ENCODE results near the gene SORCS2.

The SORCS2 gene

GRCh38 chr4:7661846-7662506 lies 469.6 kb downstream of the SORCS2 start:
- no peak for TF ChIP-seq CTCF (IDR thresholded peaks at IDR 0.05; ENCODE audit: low read depth, low read length)
- Histone ChIP-seq H3K9me3 (no peaks in the 10 kb centered on the region), H3K27me3 (no peaks in the 10 kb centered on the region), H3K36me3 (no peaks in the 10 kb centered on the region), H3K4me1 (no peaks in the 10 kb centered on the region), H3K4me3 (ENCODE audit: low read depth, low read length) (no peak overlapping the region)
- no peak for DNase-seq

- Histone ChIP-seq H3K4me1 (no peaks in the 10 kb centered on the region), H3K36me3 (no peaks in the 10 kb centered on the region), H3K4me3 (ENCODE audit: low read depth, low read length) (no peak overlapping the region), H3K9me3 (no peaks in the 10 kb centered on the region), H3K27me3 (no peaks in the 10 kb centered on the region)
- no peak for DNase-seq
- TF ChIP-seq CTCF (IDR thresholded peaks at IDR 0.05; ENCODE audit: low read depth, low read length) = no peak
Observed at GRCh38 chr4:7662507-7662846, 470.1 kb downstream of the SORCS2 start.

- DNase-seq = no peak
- no peaks in the 10 kb centered on the region for H3K27me3 ChIP-seq
- H3K36me3 ChIP-seq = no peaks in the 10 kb centered on the region
- H3K4me1 ChIP-seq = no peaks in the 10 kb centered on the region
- H3K9me3 ChIP-seq = no peaks in the 10 kb centered on the region
- no peak overlapping the region for H3K4me3 ChIP-seq (ENCODE audit: low read depth, low read length)
- TF ChIP-seq CTCF (IDR thresholded peaks at IDR 0.05; ENCODE audit: low read depth, low read length) = no peak
Observed at GRCh38 chr4:7663075-7663541, 470.8 kb downstream of the SORCS2 start.

- H3K27me3 ChIP-seq = no peaks in the 10 kb centered on the region
- H3K4me1 ChIP-seq = no peaks in the 10 kb centered on the region
- no peak overlapping the region for H3K4me3 ChIP-seq (ENCODE audit: low read depth, low read length)
- no peaks in the 10 kb centered on the region for H3K36me3 ChIP-seq
- no peak for DNase-seq
- no peaks in the 10 kb centered on the region for H3K9me3 ChIP-seq
- no peak for TF ChIP-seq CTCF (IDR thresholded peaks at IDR 0.05; ENCODE audit: low read depth, low read length)
Observed at GRCh38 chr4:7664106-7664505, 471.8 kb downstream of the SORCS2 start.

- TF ChIP-seq CTCF (IDR thresholded peaks at IDR 0.05; ENCODE audit: low read depth, low read length) = no peak
- no peaks in the 10 kb centered on the region for H3K27me3 ChIP-seq
Observed at GRCh38 chr4:7665321-7665720, 473.0 kb downstream of the SORCS2 start.

GRCh38 chr4:7666011-7666410 lies 473.7 kb downstream of the SORCS2 start:
- no peak overlapping the region for H3K4me3 ChIP-seq (ENCODE audit: low read depth, low read length)
- no peaks in the 10 kb centered on the region for H3K9me3 ChIP-seq
- H3K36me3 ChIP-seq = no peaks in the 10 kb centered on the region
- DNase-seq = no peak
- TF ChIP-seq CTCF (IDR thresholded peaks at IDR 0.05; ENCODE audit: low read depth, low read length) = no peak
- H3K27me3 ChIP-seq = no peaks in the 10 kb centered on the region
- H3K4me1 ChIP-seq = no peaks in the 10 kb centered on the region

More at GRCh38 chr4:7665321-7665720, 473.0 kb downstream of the SORCS2 start:
- H3K36me3 ChIP-seq = no peaks in the 10 kb centered on the region
- DNase-seq = no peak
- H3K4me1 ChIP-seq = no peaks in the 10 kb centered on the region
- no peak overlapping the region for H3K4me3 ChIP-seq (ENCODE audit: low read depth, low read length)
- no peaks in the 10 kb centered on the region for H3K9me3 ChIP-seq

Measured in BE2C (cell line).